GM13977 (cell line): ENCODE results near the gene PSEN2.

Experiments
- DNase-seq: peaks from one replicate; pipeline ENCODE4 v3.0.0; 2012; ENCODE audit warnings: low spot score
- CTCF ChIP-seq: IDR thresholded peaks from 2 replicates; pipeline ENCODE4 v1.5.1; 2012; ENCODE audit warnings: mild to moderate bottlenecking, control low read depth; ENCODE audit not compliant: insufficient read depth; ENCODE audit errors: extremely low read depth, missing control alignments
- in situ Hi-C: fragments of 300-500 bp; cut with MboI; formaldehyde crosslinking; loops from one replicate; pipeline ENCODE4 v1.12.0; 2022; ENCODE audit warnings: low sequenced_read_pairs, low pct_unique_long_range_greater_than_20kb, mixed read lengths, inconsistent platforms; ENCODE audit not compliant: unreplicated experiment

The PSEN2 gene

GRCh38 chr1:226870401-226871279, at the start of gene PSEN2:
Gene PSEN2, plus strand, starts transcription at chr1:226870616. Its CDS starts 11,292 bp downstream, at chr1:226881908.
- TF ChIP-seq CTCF, result no peak
- in situ Hi-C loops, result no loop called here
- DNase-seq, result peak; percentile 90

GRCh38 chr1:226820941-226821718, 49.3 kb upstream of the PSEN2 start:
- no peak for TF ChIP-seq CTCF
- no peak for DNase-seq
- in situ Hi-C loops, result no loop called here

GRCh38 chr1:226821719-226822085, 48.7 kb upstream of the PSEN2 start:
- no peak for TF ChIP-seq CTCF
- no peak for DNase-seq
- in situ Hi-C loops, result no loop called here

- TF ChIP-seq CTCF, result no peak
- in situ Hi-C loops, result no loop called here
- no peak for DNase-seq
Observed at GRCh38 chr1:226823643-226824042, 46.8 kb upstream of the PSEN2 start.

GRCh38 chr1:226825037-226825745, 45.2 kb upstream of the PSEN2 start:
- in situ Hi-C loops, result loop anchor here (5.0 kb wide), 1 partner anchor 193 kb away; no protein-coding TSS in a partner anchor
- TF ChIP-seq CTCF, result no peak

GRCh38 chr1:226825746-226826100, 44.7 kb upstream of the PSEN2 start:
- in situ Hi-C loops, result loop anchor here (5.0 kb wide), 1 partner anchor 193 kb away; no protein-coding TSS in a partner anchor
- DNase-seq, result no peak
- TF ChIP-seq CTCF, result no peak

More at GRCh38 chr1:226825037-226825745, 45.2 kb upstream of the PSEN2 start:
- DNase-seq, result peak; percentile 25
